Measurements from ENCODE around the gene NDUFA9.

The NDUFA9 gene

DNA sequence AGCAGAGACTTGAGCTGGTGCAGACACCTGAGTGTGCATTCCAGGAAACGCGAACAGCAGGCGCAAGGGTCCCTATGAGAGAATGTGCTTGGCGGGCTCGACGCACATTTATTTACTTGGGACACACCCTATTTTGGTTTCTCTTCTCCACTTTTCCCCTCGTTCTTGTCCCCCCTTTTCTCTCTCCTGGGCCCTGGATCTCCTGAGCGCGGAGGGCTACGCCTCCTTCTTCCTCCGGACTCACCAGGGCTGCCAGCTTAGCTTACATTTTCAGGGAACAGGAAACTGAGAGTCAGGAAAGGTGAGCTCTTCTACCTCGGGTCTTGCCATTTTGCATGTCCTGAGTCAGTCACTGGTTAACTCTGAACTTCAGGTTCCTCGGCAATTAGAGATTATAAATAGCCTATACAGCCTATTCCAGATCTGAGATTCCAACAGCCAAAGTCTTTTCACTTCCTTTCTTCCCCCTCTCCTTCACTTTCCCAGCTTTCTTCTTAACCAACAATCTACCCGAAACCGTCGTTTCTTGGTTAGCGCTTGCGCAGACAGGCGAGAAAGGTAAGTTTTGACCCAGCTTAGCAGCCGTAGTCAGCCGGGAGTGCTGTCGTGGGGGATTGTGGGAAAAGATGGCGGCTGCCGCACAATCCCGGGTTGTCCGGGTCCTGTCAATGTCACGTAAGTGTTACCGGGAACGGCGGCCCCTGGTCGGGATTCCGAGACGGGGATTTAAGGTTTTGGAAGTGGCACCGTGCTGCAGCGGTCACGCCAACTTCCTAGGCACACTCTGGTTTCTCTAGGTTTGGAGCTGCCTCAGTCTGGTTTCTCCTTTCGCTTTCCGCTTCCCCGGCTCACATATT, at the start of gene NDUFA9, which contains the start of gene AKAP3:
Gene NDUFA9 (plus strand): TSS at position 614 of the 857 bp plus-strand sequence. CDS start 13 bp downstream, at position 627.
Gene AKAP3 (minus strand): TSS at position 551 of the 857 bp plus-strand sequence. CDS start 10,855 bp downstream, outside the sequence.
- peak; percentile 76 for DNase-seq (ENCODE audit: low spot score)

DNA sequence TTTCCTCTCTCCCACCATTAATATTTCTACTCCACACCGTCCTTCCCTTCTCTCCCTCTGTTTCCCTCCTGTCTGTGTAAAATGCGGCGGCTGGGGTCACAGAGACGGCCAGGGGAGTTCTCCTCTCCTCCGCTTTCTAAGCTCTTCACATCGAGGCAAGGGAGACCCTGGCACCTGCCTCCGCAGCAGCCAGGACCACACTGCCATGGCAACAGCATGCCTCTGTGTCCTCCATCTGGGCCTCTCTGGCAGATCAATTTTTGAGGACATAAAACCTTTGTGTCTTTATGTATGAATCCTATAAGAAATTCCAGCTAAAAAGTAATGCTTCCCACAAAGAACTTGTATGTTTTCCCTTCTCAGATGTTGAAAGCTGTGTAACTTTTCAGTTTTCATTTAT, 45.5 kb upstream of the NDUFA9 start:
- no peak for DNase-seq (ENCODE audit: low spot score)

DNA sequence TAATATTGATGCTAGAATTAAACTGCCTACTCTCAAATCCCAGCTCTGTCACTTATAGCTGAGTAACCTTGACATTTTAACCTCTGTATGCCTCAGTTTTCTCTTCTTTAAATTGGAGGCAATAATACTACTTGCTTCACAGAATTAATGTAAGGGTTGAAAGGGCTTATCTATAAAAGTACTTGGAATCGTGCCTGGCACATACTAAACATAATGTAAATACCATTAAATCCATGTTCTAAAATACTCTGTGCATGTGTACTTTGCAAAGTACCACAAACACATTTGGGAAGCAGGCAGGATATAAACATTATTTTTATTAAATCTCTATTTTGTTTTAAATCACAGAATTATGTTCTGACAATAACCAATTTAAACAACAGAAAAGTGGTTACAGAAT, 45.0 kb upstream of the NDUFA9 start:
- DNase-seq (ENCODE audit: low spot score), result no peak

- peak; percentile 81 for DNase-seq (ENCODE audit: low spot score)
Measured at GRCh38 chr12:4604684-4605193, 44.2 kb upstream of the NDUFA9 start.

GRCh38 chr12:4607056-4607455, 41.9 kb upstream of the NDUFA9 start:
- no peak for DNase-seq (ENCODE audit: low spot score)

- DNase-seq (ENCODE audit: low spot score), result no peak
Measured at GRCh38 chr12:4609071-4609470, 39.8 kb upstream of the NDUFA9 start.

DNA sequence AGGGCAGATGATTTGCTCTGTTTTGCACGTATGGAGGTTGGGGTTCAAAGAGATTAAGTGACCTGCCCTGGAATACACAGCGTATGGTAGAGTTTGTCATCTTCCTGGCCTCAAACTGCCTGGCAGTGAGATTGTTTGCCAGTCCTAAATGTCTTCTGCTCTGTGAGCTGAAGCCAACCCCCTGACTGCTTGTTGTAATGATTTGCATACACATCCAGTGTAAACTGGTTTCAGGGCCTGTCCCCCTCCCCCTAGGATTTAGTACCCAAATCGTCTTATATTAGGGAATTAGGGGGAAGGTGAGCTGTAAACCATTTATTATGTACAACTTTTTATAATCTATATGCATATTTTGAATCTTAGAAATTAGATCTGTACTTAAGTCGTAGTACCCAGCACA, 38.4 kb upstream of the NDUFA9 start:
- no peak for DNase-seq (ENCODE audit: low spot score)

DNA sequence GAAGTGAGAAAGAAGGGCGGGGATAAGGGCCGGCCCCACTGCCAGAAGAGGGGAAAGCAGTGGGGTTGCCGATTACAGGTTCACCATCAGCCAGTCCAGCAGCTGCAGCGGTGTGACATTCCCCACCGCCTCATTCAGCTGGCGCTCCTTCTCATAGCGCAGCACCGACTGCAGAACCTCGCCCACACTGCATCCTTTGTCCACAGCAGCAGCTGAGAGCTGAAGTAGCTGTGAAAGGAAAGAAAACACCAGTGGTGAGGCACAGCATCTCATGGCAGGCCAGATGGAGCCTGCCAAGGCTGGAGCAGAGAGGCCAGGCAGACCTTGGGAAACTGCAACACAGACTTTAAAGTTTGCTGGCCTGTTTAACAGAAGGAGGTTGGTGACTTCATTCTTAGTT, 33.2 kb upstream of the NDUFA9 start:
- no peak for DNase-seq (ENCODE audit: low spot score)

DNA sequence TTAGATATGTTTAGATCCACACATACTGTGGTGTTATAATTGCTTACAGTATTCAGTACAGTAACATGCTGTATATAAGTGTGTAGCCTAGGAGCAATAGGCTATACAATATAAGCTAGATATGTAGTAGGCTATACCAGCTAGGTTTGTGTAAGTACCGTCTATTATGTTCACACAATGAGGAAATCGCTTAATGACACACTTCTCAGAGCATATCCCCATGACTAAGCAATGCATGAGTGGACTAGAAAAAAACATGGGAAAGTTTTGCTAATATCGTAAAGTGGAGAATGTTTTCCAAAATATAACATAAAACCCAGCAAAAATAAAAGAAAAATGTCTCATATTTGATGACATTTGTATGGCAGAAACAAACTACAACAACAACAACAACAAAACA, 27.4 kb upstream of the NDUFA9 start:
- no peak for DNase-seq (ENCODE audit: low spot score)

DNA sequence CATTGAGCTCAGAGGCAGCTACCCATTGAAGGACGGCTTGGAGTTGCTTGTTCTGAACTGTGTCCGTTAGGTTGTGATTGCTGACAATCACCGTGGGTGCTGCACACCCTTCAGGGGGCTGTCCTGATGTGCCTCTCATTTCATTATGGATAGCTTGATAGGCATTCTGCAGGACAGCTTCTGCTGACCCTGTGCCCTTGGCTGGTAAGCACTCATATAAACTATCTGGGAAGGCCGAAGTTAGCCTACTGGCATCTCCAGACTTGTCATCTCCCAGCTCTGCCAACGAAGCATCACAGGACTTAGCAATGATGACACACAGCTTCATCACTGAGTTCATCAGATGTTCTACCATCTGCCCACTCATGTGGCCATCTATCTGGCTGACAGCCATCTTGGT, 22.4 kb upstream of the NDUFA9 start:
- no peak for DNase-seq (ENCODE audit: low spot score)

- no peak for DNase-seq (ENCODE audit: low spot score)
Measured at GRCh38 chr12:4628406-4628805, 20.5 kb upstream of the NDUFA9 start.

DNA sequence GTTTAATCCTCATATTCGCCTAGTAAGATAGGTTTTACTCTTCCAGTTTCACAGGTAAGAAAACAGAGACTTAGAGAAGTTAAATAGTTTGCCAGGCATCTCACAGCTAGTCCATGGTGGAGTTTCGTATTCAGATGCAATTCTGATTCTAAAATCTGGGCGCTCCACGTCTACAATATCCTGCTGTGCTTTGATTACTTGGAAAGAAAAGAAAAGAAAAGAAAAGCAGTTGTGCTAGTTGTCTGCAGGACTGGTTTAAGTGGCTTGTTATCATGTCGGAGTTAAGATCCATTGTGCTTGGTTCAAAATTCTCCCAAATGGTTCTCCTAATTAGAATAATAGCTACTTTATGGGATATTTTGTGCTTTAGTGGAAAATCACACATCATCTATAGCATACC, 18.7 kb upstream of the NDUFA9 start:
- no peak for DNase-seq (ENCODE audit: low spot score)

DNA sequence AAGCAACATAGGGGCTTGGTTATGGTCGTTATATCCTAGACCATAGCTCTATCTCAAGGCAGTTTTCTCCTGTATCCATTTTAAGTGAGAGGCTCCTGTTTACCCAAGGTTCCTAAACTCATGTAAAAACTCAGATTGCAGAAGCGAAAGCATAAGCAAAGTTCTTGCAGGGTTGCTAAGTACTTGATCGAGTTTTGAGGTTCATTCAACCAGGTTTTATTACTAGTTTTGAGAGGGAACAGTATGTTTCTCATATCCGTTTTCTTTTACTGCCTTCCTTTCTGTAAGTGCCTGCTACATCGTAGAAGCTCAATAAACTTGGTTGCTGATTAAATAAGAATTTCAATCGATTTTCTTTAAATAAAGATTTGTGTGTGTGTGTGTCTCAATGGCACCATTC, 5.2 kb upstream of the NDUFA9 start:
- DNase-seq (ENCODE audit: low spot score), result no peak

DNA sequence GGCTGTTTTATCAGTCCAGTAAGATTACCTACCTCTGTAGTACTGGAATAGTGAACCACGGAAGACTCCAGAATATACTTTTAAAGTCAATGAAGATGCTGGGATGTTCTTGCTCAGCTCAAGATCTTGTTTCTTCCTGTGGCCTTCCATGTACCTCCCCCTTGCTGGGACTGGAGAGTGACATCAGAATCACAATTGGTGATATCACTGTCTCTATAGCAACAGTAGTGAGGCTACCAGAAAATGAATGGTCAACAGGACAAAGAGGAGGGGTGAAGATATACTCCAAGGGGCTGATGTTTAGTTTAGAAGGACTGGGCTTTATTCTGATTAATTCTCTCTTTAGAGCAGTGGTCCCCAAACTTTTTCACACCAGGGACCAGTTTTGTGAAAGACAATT, 3.9 kb upstream of the NDUFA9 start:
- no peak for DNase-seq (ENCODE audit: low spot score)

GRCh38 chr12:4648104-4648500, 812 bp upstream of the NDUFA9 start:
- no peak for DNase-seq (ENCODE audit: low spot score)

DNA sequence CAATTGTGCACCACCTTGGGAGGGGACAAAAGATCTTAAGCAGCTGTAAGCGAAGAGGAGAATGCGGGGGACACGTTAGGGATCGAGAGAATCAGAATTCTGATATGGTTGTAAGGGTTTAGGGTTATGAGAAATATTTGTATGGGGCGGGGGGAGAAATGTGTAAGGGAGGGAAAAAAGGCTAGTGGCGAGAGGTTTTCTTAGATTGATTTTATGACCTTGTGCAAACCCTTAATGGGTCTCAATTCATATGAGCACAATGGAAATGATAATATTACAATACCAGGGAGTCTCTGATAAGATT, 396 bp downstream of the NDUFA9 start:
- no peak for DNase-seq (ENCODE audit: low spot score)

GRCh38 chr12:4653257-4653656, 4.3 kb downstream of the NDUFA9 start:
- DNase-seq (ENCODE audit: low spot score), result no peak

- DNase-seq (ENCODE audit: low spot score), result no peak
Measured at GRCh38 chr12:4653691-4654090, 4.8 kb downstream of the NDUFA9 start.

DNA sequence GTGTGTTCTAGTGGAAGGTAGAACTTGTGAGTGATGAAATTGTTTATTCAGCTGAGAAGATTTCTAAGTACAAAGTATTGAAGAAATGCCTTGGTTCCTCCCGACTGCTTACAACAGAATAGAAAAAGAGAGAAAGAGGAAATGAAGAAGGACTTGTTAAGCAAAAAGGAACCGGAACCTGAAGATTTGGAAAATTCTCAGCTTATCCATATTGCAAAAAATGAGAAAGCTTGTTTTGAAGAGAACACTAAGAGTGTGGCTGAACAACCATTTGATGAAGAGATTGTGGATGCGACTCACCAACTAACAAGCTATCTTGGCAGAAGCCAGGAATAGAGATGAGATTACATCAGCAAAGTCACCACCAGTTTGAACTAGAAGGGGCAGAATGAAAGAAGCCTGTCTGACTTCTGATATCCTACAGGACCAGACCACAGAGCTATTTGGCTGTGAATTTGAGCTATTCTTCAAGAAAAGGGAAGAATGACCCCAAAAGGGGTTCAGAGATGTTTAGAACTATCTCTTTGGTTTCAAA, 15.1 kb downstream of the NDUFA9 start:
- no peak for DNase-seq (ENCODE audit: low spot score)

DNA sequence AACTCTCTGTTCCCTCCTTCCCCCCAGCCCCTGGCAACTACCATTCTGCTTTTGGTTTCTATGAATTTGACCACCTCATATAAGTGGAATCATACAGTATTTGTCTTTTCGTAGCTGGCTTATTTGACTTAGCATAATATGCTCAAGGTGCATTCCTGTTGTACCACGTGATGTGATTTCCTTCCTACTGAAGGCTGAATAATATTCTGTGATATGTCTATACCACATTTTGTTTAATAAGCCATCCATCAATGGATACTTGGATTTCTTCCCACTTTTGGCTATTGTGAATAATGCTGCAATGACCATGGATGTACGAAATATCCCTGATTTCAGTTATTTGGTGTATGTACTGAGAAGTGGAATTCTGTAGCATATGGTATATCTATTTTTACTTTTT, 16.3 kb downstream of the NDUFA9 start:
- no peak for DNase-seq (ENCODE audit: low spot score)

- DNase-seq (ENCODE audit: low spot score), result no peak
Measured at GRCh38 chr12:4679711-4680110, 30.8 kb downstream of the NDUFA9 start.

- no peak for DNase-seq (ENCODE audit: low spot score)
Measured at GRCh38 chr12:4681732-4682131, 32.8 kb downstream of the NDUFA9 start.

DNA sequence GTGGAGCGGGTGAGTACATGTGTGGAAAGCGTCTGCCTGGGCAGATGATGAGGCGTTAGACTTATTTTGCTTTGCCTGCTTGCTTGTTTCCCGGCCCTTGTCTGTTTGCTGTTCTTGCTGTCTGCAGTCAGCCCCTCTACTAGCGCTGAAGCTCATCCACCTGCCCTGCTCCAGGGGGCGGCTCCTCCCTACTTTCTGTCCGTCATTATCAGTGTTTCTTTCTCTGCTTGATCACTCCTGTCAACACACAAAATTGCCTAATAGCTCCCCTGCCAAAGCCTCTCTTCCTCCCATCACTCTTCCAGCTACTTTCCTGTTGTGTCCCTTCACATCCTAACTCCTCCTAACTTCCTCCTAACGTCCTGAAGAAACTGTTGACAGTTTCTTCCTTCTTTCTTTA, 36.4 kb downstream of the NDUFA9 start:
- no peak for DNase-seq (ENCODE audit: low spot score)

DNA sequence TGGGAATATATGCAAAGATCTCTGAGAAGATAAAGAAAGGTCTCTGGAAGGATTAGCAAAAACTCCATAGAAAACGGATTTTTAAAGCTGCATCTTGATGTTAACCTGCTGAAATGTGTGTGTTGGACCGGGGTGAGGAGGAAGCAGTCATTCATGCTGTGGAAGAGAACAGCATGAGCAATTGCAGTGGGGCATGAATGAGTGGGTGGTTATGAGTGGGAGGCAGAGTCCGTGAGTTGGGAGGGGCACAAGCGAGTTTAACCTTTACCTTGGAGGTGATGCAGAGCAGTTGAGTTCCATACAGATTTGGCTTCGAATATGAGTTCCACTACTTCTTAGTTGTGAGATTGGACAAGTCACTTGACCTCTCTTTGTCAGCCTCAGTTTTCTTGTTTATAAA, 41.8 kb downstream of the NDUFA9 start:
- no peak for DNase-seq (ENCODE audit: low spot score)

Measured in CD4-positive, alpha-beta T cell treated with Interleukin-6 at 100 ng/mL for 8 hours (primary cell).